GM19239 (cell line): ENCODE measurements around the gene GDF10.

ENCODE experiments used
- DNase-seq: peaks from one replicate; pipeline ENCODE4 v3.0.0; 2011; ENCODE audit warnings: low spot score; ENCODE audit not compliant: insufficient read length
- FAIRE-seq: peaks from 2 replicates; lab custom pipeline; 2011; peaks lifted over from hg19 to GRCh38; lab: Jason Lieb, UNC

Gene GDF10

GRCh38 chr10:47310090-47310505, 10.1 kb downstream of the GDF10 start:
- no peak for DNase-seq
- FAIRE-seq = no peak

GRCh38 chr10:47311193-47311931, 11.4 kb downstream of the GDF10 start:
- DNase-seq (no peak), FAIRE-seq (no peak)

GRCh38 chr10:47311932-47312662, 12.1 kb downstream of the GDF10 start:
- FAIRE-seq (no peak), DNase-seq (peak; percentile 88)

DNA sequence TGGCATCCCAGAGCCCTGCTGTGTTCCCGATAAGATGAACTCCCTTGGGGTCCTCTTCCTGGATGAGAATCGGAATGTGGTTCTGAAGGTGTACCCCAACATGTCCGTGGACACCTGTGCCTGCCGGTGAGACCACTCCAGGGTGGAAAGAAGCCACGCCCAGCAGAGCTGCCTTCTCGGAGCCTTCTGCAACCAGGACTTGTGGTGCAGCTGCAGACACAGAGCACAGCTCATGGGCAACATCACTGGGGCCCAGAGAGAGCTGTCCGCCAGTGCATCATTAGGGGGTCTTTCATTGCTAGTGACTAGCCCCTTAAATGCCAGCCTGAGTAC, 12.6 kb downstream of the GDF10 start:
- DNase-seq = no peak
- FAIRE-seq = no peak

DNA sequence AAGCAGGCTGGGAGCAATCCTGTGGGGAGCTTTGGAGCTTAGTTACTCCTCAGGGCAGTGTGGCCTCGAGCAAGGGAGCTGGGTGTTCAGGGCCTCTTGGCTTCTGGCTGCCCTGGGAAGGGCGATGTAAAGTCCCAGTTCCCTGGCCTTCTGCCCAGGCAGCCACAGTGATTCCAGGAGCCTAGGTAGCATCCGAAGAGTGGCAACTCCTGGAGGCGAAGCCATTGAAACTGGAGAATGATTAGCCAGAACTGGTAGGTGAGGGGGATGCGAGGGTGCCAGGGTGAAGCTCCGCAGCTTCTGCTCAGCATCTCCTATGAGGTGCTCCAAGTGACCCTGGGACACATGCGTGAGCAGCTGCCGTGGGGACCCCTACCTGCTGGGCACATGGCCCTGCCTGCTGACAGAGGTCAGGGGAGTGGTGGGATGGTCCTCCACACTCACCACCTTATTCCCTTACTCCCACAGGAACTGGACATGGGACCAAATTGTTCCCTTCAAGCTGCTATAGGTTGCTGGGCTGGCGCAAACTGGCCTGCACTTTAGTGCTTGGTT, 14.5 kb downstream of the GDF10 start:
- DNase-seq (no peak), FAIRE-seq (no peak)

GRCh38 chr10:47315421-47315820, 15.4 kb downstream of the GDF10 start:
- no peak for FAIRE-seq
- DNase-seq = no peak

DNA sequence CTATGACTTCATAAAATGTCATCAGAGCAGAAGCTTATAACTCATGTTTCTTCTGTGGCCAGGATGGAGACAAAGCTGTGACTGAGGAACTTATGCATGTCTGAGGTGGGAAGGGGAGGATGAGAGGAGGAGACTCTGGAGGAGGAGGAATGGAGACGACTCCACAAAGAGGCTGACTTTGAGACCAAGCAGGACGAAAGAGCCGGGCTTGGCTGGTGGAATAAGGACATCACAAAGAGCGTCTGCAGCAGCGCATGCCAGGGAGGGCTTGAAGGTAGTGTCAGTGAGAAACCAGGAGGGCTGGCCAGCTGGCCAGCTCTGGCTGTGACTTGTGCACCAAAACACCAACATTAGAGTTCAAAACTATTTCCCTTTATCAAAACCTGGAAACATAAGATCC, 16.1 kb downstream of the GDF10 start:
- FAIRE-seq (no peak), DNase-seq (no peak)

GRCh38 chr10:47317251-47317650, 17.3 kb downstream of the GDF10 start:
- FAIRE-seq (no peak), DNase-seq (no peak)

DNA sequence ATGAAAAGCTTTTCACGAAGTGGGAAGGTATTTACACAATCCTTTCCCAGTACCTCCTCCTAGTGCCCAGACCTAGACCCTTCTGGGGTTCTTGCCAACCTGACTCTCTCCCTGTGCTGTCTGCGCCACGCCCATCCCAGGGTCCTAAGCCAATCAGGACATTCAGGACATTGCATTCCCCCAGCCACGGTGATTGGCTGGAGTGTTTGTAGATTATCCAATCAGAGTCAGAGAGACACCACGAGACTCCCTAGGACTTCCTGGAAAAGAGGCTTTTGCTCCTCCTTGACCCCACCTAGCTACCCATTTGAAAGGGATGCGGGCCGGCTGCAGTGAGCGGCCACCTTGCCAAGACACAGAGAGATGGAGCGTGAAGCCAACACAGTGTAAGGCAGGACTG, 18.7 kb downstream of the GDF10 start:
- no peak for DNase-seq
- FAIRE-seq = no peak

GRCh38 chr10:47319784-47320183, 19.8 kb downstream of the GDF10 start:
- no peak for FAIRE-seq
- no peak for DNase-seq

DNA sequence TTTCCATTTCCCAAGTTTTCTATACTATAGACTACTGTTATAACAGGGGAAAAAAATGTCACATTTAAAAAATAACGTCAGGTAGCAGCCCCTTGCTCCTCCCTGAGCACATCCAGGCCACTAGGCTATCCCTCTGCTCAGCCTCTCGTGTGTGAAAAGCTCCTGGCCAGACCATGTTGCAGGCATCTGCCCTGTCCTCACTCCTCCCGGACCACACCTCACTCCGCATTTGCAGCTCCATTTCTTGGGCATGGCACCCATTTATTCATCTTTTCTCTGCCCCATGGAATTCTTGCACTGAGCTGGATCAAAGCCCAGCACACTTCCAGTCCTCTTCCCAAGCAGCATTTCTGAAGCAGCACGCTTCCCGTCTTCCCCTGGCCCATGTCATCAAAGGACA, 20.8 kb downstream of the GDF10 start:
- FAIRE-seq (no peak), DNase-seq (no peak)

- DNase-seq (no peak), FAIRE-seq (no peak)
Measured at GRCh38 chr10:47321521-47322195, 21.7 kb downstream of the GDF10 start.

DNA sequence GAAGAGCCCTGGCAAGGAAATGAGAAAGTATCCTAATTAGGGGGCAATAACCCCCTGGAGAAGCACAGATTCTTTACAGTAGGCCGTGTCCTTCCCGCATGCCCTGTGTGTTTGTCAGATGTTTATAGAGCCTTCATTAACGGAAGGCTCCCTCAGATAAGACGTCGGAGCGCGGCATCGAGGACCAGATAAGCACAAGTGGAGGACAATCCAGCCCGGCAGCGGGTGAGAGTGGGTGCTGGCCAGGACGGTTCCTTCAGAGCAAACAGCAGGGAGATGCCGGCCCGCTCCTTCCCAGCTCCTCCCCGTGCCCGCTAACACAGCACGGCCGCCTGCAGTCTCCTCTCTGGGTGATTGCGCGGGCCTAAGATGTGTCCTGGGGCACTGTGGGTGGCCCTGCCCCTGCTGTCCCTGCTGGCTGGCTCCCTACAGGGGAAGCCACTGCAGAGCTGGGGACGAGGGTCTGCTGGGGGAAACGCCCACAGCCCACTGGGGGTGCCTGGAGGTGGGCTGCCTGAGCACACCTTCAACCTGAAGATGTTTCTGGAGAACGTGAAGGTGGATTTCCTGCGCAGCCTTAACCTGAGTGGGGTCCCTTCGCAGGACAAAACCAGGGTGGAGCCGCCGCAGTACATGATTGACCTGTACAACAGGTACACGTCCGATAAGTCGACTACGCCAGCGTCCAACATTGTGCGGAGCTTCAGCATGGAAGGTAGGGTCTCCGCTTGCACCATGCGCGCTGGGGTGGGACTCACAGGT, 22.5 kb downstream of the GDF10 start, which contains the start of gene GDF2:
GDF2 (plus strand) TSS at position 155 of the 762 bp plus-strand sequence; CDS start at position 370, 215 bp downstream.
- DNase-seq (no peak), FAIRE-seq (no peak)

- no peak for DNase-seq
- FAIRE-seq = no peak
Measured at GRCh38 chr10:47323087-47323486, 23.1 kb downstream of the GDF10 start.

DNA sequence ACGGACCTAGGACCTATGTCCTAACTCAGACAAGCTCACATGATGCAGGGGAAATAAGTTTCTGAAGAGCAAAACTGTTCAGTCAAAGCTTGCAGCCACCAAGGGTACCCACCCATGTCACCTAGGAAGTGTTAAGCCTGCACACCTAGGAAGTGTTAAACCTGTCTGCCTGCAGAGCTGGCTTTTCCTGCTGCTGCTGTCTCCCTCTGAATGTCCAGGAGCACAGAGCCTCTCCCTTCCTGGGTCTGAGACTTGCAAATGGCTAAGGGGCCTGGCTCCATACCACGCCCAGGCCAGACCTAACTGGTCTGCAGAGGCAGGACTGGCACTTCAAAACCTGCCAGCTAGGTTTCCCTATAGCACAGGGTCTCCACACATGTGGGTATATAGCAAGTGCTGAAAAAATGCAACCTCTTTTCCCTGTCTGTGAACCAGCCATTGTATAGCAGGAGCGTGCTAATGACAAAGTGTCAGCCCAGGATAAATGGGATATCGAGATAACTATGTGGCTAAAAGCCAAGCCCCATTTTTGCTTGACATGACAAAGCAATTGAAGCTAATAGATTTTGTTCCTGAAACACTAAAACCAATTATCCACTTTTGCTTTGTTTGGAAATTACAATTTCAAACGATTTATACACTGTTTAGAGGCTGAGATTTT, 23.8 kb downstream of the GDF10 start:
- FAIRE-seq = no peak
- no peak for DNase-seq

GRCh38 chr10:47325303-47326291, 25.6 kb downstream of the GDF10 start:
- no peak for DNase-seq
- no peak for FAIRE-seq

- no peak for DNase-seq
- no peak for FAIRE-seq
Measured at GRCh38 chr10:47326306-47326926, 26.4 kb downstream of the GDF10 start.

GRCh38 chr10:47326927-47327330, 26.9 kb downstream of the GDF10 start:
- no peak for FAIRE-seq
- no peak for DNase-seq
